AG09309 (cell line): Measurements from ENCODE around the gene PCNX2.

Source experiments
- DNase-seq: peaks from one replicate; pipeline ENCODE4 v3.0.0-alpha.2; 2010; ENCODE audit warnings: low read depth
- H3K4me3 ChIP-seq: 2 replicates; pipeline ENCODE4 v1.5.1; 2011; ENCODE audit warnings: mild to moderate bottlenecking, low read depth, low read length, moderate library complexity; ENCODE audit not compliant: control insufficient read depth
- TF ChIP-seq, protein P1 (sequence below): IDR thresholded peaks from 2 replicates; pipeline ENCODE4 v1.5.1; 2011; ENCODE audit warnings: mild to moderate bottlenecking, low read depth, low read length, inconsistent platforms; ENCODE audit not compliant: insufficient read depth, control insufficient read depth; ENCODE audit errors: missing control alignments

The PCNX2 gene

DNA sequence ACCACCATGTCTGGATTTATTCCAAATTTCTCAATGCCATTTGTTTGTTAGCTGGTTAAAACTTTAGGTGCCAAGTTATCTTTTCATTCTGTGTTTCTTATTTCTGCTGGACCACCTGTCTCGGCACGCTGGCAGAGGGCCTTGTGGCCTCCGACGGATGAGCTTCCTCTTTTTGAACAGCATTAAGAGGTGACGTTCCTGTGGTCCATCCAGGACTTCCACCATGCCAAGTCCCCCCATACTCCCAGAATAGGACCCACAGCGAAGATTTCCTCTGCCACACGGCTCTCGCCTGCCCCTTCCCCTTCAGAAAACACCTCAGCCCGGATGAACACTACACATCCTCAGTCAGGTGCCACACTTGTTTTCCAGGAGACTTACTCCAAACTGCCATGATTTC, 271.3 kb downstream of the PCNX2 start:
- TF ChIP-seq, protein P1, sequence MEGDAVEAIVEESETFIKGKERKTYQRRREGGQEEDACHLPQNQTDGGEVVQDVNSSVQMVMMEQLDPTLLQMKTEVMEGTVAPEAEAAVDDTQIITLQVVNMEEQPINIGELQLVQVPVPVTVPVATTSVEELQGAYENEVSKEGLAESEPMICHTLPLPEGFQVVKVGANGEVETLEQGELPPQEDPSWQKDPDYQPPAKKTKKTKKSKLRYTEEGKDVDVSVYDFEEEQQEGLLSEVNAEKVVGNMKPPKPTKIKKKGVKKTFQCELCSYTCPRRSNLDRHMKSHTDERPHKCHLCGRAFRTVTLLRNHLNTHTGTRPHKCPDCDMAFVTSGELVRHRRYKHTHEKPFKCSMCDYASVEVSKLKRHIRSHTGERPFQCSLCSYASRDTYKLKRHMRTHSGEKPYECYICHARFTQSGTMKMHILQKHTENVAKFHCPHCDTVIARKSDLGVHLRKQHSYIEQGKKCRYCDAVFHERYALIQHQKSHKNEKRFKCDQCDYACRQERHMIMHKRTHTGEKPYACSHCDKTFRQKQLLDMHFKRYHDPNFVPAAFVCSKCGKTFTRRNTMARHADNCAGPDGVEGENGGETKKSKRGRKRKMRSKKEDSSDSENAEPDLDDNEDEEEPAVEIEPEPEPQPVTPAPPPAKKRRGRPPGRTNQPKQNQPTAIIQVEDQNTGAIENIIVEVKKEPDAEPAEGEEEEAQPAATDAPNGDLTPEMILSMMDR = no peak
- no peak overlapping the region for H3K4me3 ChIP-seq
- DNase-seq = no peak

DNA sequence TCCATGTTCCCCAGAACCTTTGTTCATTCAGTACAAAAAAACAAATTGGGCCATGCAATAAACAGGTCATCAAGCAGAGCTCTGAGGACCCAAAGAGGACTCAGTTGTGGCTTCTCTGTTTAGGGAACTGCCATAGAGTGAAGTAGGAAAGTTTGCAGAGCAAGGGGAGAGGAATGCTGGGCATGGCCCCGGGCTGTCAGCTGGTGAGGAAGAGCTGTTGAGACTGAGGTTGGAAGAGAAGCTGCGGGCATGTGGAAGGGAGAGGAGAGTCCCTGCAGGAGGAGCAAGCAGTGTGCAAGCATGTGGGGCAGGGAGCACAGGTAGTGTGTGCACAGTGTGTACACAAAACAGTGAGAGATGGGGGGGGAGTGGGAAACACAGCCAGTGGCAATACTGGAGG, 273.3 kb downstream of the PCNX2 start:
- no peak for DNase-seq
- TF ChIP-seq, protein P1 = no peak
- no peak overlapping the region for H3K4me3 ChIP-seq

DNA sequence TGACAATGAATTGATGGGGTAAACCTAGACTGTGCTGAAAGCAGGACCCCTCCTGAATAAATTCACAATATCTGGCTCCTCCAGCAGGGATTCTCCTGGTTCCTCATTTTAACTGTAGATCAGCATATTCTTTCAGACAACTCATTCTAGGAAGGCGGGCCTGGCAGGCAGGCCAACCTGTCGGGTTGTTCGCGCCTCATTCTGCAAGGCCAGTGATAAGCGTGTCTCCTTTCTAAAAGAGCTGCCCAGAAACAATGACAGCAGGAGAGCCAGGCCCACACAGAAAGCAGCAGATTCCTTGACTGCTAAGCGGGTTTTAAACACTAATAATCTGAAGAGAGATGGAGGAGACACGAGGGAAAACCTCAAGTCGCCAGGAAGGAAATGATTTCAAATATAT, 275.1 kb downstream of the PCNX2 start:
- H3K4me3 ChIP-seq = no peak overlapping the region
- no peak for DNase-seq
- TF ChIP-seq, protein P1 = no peak

DNA sequence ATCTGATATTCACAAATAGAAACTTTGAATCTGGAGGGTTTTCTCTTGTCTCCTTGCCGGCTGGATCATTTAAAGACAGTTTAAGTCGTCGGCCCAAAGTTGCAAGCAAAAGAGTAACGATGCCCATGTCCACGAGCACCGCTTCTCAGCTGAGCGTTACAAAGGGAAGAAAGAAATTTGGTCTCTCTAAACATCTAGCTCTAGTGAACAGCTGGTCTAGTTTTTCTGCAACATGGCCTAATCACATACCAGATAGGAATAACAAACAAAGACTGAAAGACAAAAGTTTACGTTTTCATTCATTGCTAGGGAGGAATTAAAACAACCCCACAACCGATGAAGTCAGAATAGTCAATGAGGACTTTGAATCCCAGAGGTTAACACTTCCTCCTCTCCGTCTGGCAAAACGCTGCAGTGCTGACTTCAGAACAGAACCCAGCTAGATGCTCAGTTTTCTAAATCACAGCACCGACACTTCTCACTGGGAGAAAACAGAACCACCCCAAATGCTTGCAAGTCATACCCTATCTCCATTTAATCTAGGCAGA, 275.7 kb downstream of the PCNX2 start:
- DNase-seq = no peak
- TF ChIP-seq, protein P1 = no peak
- no peak overlapping the region for H3K4me3 ChIP-seq

DNA sequence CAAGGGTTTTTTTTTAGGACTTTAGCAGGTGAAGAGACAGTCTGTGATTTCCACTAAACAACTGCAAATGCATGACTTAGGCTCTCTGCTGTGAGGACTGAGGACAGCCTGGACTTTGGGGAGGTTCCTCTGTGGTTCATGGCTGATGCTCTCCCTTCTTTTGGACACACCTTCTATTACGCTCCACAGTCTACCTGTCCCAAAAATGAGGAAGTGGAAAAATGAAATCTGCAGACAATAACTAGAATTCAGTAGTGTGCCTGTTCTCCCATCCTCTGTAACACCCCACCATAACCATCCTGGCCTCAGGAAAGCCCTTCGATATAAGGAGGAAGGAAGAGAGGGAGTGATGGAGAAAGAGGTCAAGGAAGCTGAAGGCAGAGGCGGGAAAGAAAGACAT, 276.4 kb downstream of the PCNX2 start:
- no peak overlapping the region for H3K4me3 ChIP-seq
- DNase-seq = no peak
- TF ChIP-seq, protein P1 = no peak

DNA sequence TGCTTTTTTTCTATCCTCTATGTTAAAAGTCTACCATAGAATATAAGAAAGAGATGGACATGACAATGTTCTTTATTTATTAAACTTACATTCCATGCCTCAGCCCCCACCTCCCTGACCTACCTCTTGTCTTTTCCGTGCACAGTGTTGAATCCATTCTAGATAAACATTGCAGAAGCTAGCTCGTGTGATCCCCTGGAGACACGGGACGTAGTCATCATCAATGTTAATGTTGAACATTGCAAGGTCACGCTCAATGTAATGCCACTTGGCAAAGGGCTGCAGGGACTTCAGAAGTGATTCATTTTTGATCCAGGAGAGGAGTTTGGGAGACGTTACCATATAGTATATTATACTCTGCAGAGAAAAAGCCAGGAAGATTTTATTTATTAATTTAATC, 278.7 kb downstream of the PCNX2 start:
- TF ChIP-seq, protein P1 = no peak
- DNase-seq = no peak
- no peak overlapping the region for H3K4me3 ChIP-seq

DNA sequence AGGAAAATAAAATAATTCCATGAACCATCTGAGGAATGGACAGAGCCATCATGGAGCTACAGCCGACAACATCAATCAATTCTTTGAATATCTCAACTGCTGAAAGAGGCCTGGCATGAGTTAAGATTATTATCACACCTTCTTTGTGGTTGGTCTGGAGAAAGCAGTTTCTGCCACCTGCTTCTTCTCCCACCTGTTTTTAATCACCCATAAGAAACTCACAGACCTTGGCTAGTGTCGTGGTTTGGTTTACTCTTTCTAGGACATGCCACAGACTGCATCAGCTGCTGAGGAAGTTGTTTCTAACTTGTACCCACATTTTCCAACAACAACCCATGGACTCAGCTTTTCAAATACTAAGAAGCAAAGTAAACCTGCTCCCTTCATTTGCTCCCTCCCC, 279.6 kb downstream of the PCNX2 start:
- TF ChIP-seq, protein P1 = no peak
- no peak overlapping the region for H3K4me3 ChIP-seq

More for the DNA sequence above, 279.6 kb downstream of the PCNX2 start:
- no peak for DNase-seq
